RWPE1 (cell line): ENCODE measurements around the gene ZNF79.

Experiments
- CTCF ChIA-PET: fragments of 350-600 bp; sonication (Branson Sonifier 250); formaldehyde crosslinking; extraction: SDS; loops from one replicate; lab custom pipeline; 2021; lab: Yijun Ruan, JAX
- POLR2A ChIA-PET: fragments of 400-600 bp; formaldehyde crosslinking; extraction: SDS; loops from one replicate; lab custom pipeline; 2020; ENCODE audit warnings: antibody characterized with exemption; ENCODE audit not compliant: low non-redundant PET; lab: Yijun Ruan, JAX
- DNase-seq: peaks from one replicate; pipeline ENCODE4 v3.0.0; 2012; ENCODE audit warnings: low spot score
- H3K27ac ChIP-seq: fragments of 450-650 bp; 2 replicates; pipeline ENCODE4 v1.5.1; 2017
- TF ChIP-seq, protein P1 (sequence below): fragments of 450-650 bp; conservative IDR thresholded peaks from 2 replicates; pipeline ENCODE4 v1.5.1; 2017; ENCODE audit warnings: low read depth, mild to moderate bottlenecking

ZNF79 gene

DNA sequence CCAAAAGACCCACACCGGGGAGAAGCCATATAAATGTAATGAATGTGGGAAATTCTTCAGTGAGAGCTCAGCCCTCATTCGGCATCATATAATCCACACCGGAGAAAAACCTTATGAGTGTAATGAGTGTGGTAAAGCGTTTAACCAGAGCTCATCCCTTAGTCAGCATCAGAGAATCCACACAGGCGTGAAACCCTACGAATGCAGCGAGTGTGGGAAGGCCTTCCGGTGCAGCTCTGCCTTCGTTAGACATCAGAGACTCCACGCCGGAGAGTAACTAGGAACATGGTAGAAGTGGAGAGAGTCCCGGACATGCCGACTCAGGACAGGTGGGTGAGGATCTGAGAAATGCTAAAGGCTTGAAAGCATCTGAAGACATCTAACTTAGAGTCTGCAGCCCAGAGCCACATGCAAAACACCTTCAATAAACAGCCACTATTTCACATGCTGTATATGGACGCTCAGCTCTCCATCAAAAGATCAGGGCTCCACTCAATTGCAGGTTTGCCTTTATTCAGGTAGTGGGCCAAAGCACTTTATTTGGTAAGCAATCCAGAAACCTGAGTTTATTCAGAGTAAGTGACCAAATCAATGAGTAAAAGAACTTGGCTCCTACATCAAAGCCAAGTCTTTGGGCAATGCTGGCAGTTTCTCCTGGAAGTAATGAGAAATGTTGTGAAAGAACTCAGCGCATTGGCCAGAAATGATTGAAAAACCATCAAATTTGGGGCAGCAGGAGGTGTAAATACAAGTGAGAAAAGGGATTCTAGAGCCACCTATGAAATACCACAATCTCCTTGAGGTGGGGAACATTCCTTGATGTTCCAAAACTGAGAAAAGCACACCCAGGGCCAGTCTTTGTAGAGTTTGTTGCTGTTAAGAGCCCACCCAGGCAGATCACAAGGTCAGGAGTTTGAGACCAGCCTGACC lies 21.0 kb downstream of the ZNF79 start:
- H3K27ac ChIP-seq: peak overlapping the region; percentile 68
- POLR2A ChIA-PET: no interaction called here
- no peak for DNase-seq
- TF ChIP-seq, protein P1, sequence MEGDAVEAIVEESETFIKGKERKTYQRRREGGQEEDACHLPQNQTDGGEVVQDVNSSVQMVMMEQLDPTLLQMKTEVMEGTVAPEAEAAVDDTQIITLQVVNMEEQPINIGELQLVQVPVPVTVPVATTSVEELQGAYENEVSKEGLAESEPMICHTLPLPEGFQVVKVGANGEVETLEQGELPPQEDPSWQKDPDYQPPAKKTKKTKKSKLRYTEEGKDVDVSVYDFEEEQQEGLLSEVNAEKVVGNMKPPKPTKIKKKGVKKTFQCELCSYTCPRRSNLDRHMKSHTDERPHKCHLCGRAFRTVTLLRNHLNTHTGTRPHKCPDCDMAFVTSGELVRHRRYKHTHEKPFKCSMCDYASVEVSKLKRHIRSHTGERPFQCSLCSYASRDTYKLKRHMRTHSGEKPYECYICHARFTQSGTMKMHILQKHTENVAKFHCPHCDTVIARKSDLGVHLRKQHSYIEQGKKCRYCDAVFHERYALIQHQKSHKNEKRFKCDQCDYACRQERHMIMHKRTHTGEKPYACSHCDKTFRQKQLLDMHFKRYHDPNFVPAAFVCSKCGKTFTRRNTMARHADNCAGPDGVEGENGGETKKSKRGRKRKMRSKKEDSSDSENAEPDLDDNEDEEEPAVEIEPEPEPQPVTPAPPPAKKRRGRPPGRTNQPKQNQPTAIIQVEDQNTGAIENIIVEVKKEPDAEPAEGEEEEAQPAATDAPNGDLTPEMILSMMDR: no peak
- CTCF ChIA-PET: no interaction called here

DNA sequence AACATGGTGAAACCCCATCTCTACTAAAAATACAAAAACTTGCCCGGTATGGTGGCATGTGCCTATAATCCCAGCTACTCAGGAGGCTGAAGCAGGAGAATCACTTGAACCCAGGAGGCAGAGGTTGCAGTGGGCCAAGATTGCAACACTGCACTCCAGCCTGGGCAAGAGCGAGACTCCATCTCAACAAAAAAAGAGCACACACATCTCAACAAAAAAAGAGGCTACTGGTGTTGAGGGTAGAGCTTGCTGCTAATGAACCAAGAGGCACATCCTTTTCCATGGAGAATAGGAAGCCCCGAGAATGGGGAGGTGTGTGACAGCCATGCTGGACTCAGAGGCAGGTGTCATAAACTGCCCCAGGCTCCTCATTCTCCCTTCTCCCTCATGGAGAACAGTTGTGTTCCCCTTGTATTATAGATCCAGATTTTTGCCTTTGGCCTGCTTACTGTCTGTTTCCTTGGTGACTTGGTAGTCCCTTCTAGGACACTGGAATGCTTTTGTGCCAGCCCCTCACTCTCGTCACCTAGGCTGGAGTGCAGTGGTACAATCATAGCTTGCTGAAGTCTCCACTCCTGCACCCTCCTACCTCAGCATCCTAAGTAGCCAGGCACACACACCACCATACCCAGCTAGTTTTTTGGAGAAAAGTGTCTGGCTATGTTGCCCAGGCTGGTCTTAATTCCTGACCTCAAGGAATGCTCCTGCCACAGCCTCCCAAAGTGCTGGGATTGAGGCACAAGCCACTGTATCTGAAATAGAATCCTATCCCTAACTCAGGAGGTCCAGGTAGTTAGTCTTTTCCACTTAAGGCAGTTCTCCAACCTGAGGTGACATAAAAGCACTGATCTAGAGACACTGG lies 21.9 kb downstream of the ZNF79 start:
- ChIA-PET CTCF (interaction anchor here (0.7 kb wide), 2 partner anchors 9 to 41 kb away, joined by 3 to 4 read pairs; no protein-coding TSS in a partner anchor), POLR2A (no interaction called here)
- peak overlapping the region; percentile 68 for H3K27ac ChIP-seq

DNA sequence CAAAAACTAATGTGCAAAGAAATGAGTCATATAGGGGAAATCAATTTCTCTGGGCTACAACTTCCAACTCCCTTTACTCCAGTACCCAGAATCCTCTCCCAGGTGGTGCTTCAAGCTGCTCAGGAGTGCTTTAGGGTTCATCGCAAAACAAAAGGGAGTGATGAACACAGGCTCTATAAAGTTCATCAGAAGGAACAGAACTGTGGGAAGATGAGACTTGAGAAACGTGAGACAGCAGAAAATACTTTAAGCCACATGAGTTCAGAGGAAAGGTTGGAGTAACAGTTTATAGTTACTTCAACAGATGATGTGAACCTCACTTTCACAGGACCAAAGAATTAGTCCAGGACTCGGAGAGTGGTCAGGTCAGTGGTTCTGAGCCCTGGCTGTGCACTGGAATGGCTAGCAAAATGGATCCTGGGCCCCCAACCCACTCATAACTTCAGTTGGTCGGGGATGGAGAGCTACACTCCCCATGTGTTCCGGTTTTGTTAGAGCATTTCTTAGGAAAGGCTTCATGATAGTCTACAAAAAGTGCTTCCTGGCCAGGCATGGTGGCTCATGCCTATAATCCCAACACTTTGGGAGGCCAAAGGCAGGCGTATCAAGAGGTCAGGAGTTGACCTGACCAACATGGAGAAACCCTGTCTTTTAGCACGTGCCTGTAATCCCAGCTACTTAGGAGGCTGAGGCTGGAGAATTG lies 22.7 kb downstream of the ZNF79 start:
- peak overlapping the region; percentile 70 for H3K27ac ChIP-seq
- CTCF ChIA-PET: interaction anchor here (0.7 kb wide), 2 partner anchors 10 to 42 kb away, joined by 3 to 4 read pairs; no protein-coding TSS in a partner anchor
- POLR2A ChIA-PET: no interaction called here
- TF ChIP-seq, protein P1: no peak
- no peak for DNase-seq

More for the DNA sequence above, 21.9 kb downstream of the ZNF79 start:
- no peak for DNase-seq
- TF ChIP-seq, protein P1: no peak

DNA sequence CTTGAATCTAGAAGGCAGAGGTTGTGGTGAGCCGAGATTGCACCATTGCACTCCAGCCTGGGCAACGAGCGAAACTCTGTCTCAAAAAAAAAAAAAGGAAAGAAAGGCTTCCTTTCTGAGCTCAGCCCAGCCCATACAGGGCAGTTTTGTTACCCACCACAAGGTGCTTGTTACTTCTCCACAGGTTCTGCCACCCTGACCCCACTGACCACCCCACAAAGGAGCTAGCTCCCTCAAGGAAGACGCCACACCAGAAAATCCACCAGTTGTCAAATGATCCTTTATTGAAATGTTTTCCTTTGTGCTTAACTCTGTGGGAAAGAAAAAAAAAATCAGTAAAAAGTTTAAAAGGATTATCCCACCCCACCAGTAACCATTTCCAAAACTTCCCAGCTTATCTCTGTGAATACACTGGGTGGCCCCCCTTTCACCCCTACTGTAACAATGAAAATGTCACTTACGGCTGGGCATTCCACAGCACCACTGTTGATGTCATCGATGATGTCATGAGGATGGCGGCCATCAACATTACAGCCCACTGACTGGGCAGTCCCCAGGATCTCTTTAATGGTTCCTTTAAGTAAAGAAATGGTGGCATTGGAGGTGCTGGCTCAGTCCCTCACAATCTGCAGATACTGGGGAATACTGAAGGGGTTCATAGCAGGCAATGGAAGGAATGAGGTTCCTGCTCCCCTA lies 23.4 kb downstream of the ZNF79 start:
- POLR2A ChIA-PET: interaction anchor here (0.6 kb wide), 1 partner anchor 408 kb away, joined by 3 read pairs; no protein-coding TSS in a partner anchor
- H3K27ac ChIP-seq: peak overlapping the region; percentile 70
- TF ChIP-seq, protein P1: no peak

DNA sequence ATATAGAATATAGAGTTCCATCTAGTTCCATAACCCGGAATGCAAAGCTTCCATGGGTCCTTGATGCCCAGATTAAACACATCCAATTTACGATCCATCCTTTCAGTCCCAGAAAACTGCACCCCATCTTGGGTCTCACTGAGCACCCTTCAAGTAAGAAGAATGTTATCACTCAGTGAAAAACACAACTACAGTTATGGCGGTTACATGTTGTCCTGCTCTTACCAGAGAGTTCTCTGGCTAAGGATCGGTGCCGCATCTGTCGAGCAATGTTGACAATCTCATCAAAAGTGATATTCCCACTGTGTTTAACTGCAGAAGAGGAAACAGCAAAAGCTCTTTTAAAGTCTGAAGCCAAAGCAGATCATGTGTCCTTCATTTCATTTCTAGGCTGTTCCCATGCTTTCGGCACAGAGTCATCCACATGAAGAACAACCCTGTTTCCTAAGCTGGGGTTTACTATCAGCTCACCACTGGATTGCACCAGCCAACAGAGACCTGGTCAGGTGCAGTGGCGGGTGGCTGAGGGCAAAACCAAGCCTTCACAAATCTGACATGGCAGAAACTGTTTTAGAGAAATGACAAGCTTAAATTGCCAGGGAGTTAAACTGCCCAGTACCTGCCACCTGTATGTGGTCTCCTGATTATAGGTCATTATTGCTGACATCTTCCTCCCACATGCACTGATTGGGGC lies 24.1 kb downstream of the ZNF79 start:
- TF ChIP-seq, protein P1: no peak
- H3K27ac ChIP-seq: peak overlapping the region; percentile 93
- CTCF ChIA-PET: no interaction called here
- POLR2A ChIA-PET: no interaction called here
- DNase-seq: no peak

More for the DNA sequence above, 23.4 kb downstream of the ZNF79 start:
- no peak for DNase-seq
- CTCF ChIA-PET: no interaction called here
